HEK293T (cell line): ENCODE measurements around the gene CYP11A1.

ENCODE experiments used
- CTCF ChIA-PET: fragments of 350-600 bp; formaldehyde crosslinking; extraction: SDS; loops from one replicate; lab custom pipeline; 2021; ENCODE audit warnings: antibody characterized with exemption, inconsistent platforms; lab: Yijun Ruan, JAX
- POLR2A ChIA-PET: fragments of 350-600 bp; formaldehyde crosslinking; extraction: SDS; loops from one replicate; lab custom pipeline; 2020; ENCODE audit warnings: antibody characterized with exemption, inconsistent platforms; lab: Yijun Ruan, JAX
- DNase-seq: peaks from one replicate; pipeline ENCODE4 v3.0.0; 2012; ENCODE audit warnings: mixed read lengths; ENCODE audit errors: extremely low spot score
- ARNT ChIP-seq: fragments of 450-650 bp; IDR thresholded peaks from 2 replicates; pipeline ENCODE4 v1.6.1; 2017; ENCODE audit warnings: mild to moderate bottlenecking
- BHLHE40 ChIP-seq: fragments of 450-650 bp; IDR thresholded peaks from 2 replicates; pipeline ENCODE4 v1.6.1; 2016; ENCODE audit warnings: mild to moderate bottlenecking, moderate library complexity, borderline replicate concordance
- CTBP1 ChIP-seq: fragments of 450-650 bp; IDR thresholded peaks from 2 replicates; pipeline ENCODE4 v1.6.1; 2016; ENCODE audit warnings: borderline replicate concordance
- ELF4 ChIP-seq: fragments of 450-650 bp; IDR thresholded peaks from 2 replicates; pipeline ENCODE4 v1.6.1; 2017; ENCODE audit warnings: antibody characterized with exemption
- FOXA1 ChIP-seq: fragments of 450-650 bp; IDR thresholded peaks from 2 replicates; pipeline ENCODE4 v1.6.1; 2016; ENCODE audit warnings: mild to moderate bottlenecking
- FOXK2 ChIP-seq: fragments of 450-650 bp; IDR thresholded peaks from 2 replicates; pipeline ENCODE4 v1.6.1; 2016; ENCODE audit warnings: mild to moderate bottlenecking
- FOXM1 ChIP-seq: fragments of 450-650 bp; IDR thresholded peaks from 2 replicates; pipeline ENCODE4 v1.6.1; 2017; ENCODE audit warnings: mild to moderate bottlenecking, borderline replicate concordance
- HDGF ChIP-seq: fragments of 450-650 bp; IDR thresholded peaks from 2 replicates; pipeline ENCODE4 v1.6.1; 2017; ENCODE audit warnings: antibody characterized with exemption, borderline replicate concordance
- L3MBTL2 ChIP-seq: fragments of 450-650 bp; conservative IDR thresholded peaks from 2 replicates; pipeline ENCODE4 v1.6.1; 2016; ENCODE audit warnings: mild to moderate bottlenecking
- LEF1 ChIP-seq: fragments of 450-650 bp; IDR thresholded peaks from 2 replicates; pipeline ENCODE4 v1.6.1; 2017; ENCODE audit warnings: mild to moderate bottlenecking, borderline replicate concordance
- NFRKB ChIP-seq: fragments of 450-650 bp; IDR thresholded peaks from 2 replicates; pipeline ENCODE4 v1.6.1; 2016; ENCODE audit warnings: mild to moderate bottlenecking, moderate library complexity
- SP1 ChIP-seq: fragments of 450-650 bp; IDR thresholded peaks from 2 replicates; pipeline ENCODE4 v1.6.1; 2017
- SUZ12 ChIP-seq: fragments of 450-650 bp; IDR thresholded peaks from 2 replicates; pipeline ENCODE4 v1.6.1; 2016; ENCODE audit warnings: mild to moderate bottlenecking
- TARDBP ChIP-seq: fragments of 450-650 bp; IDR thresholded peaks from 2 replicates; pipeline ENCODE4 v1.6.1; 2016
- ZNF384 ChIP-seq: fragments of 450-650 bp; IDR thresholded peaks from 2 replicates; pipeline ENCODE4 v1.6.1; 2016
- TF ChIP-seq, protein P1 (sequence below): fragments of 450-650 bp; IDR thresholded peaks from 2 replicates; pipeline ENCODE4 v1.6.1; 2016

Gene CYP11A1

DNA sequence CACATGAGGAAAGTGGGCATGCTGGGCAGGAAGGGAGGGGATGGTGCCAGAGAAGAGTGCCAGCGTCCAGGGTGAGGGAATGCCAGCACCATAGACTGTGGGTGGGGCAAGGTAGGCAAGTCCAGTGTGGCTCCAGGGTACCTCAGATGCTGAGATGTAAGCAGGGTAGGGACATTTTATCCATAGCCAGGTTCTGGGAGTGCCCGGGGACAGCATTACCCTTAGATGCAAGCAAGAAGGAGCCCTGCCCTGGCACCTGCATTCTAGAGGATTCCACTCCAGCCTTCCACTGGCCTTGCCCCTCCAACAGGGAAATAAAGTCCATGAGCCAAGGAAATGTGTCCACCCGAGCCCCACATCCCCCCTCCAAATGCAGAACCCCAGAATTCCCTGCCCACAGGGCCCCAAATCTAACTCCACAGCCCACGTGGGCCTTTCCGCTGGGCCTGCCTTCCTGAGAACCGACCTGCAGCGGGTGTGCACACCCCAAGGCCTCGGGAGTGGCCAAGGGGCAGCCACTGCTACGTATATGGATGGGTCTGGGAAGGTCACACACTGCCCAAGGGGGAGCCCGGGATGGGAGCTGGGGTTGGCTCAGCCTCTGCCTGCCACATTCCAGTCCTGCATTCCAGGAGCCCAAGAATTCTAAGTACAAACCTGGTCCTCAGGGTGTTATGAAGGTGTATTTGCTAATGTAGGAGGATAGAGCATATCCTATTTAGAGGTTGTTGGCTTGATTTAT is 20.3 kb upstream of the CYP11A1 start:
- DNase-seq: no peak
- ChIA-PET CTCF (interaction anchor here (0.6 to 0.9 kb wide), 2 partner anchors 12 to 53 kb away, joined by 3 read pairs; no protein-coding TSS in a partner anchor), POLR2A (interaction anchor here (1.2 kb wide), 1 partner anchor 373 kb away, joined by 3 read pairs; no protein-coding TSS in a partner anchor)
- TF ChIP-seq SP1: no peak
- no peak for TF ChIP-seq FOXK2
- no peak for TF ChIP-seq BHLHE40

DNA sequence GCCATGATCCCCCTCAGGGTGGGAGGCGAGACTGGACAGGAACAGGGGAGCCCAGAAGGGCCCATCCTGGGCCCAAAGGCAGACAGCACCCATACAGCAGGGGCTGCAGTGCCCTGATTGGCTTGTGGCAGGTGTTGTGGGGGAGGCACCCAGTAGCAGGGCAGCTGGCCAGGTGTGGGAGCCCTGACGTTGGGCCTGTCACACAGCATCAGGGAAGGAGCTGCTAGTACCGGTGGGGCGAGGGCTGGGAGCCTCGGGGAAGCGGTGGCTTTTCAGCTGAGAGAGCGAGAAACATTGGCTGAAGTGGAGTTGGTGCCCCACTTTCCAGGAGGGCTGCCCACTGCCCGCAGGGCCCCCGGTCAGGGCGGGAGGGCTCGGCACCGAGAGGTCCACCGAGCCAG is 19.7 kb upstream of the CYP11A1 start:
- TF ChIP-seq, protein P1, sequence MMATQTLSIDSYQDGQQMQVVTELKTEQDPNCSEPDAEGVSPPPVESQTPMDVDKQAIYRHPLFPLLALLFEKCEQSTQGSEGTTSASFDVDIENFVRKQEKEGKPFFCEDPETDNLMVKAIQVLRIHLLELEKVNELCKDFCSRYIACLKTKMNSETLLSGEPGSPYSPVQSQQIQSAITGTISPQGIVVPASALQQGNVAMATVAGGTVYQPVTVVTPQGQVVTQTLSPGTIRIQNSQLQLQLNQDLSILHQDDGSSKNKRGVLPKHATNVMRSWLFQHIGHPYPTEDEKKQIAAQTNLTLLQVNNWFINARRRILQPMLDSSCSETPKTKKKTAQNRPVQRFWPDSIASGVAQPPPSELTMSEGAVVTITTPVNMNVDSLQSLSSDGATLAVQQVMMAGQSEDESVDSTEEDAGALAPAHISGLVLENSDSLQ: no peak
- no peak for TF ChIP-seq ARNT
- no peak for TF ChIP-seq SP1
- no peak for TF ChIP-seq FOXM1
- no peak for TF ChIP-seq BHLHE40
- TF ChIP-seq FOXA1: no peak
- TF ChIP-seq ZNF384: no peak
- no peak for TF ChIP-seq FOXK2
- no peak for DNase-seq
- ChIA-PET POLR2A (interaction anchor here (0.6 kb wide), 1 partner anchor 45 kb away, joined by 4 read pairs; no protein-coding TSS in a partner anchor), CTCF (interaction anchor here (0.6 kb wide), 1 partner anchor 11 kb away, joined by 3 read pairs; no protein-coding TSS in a partner anchor)

DNA sequence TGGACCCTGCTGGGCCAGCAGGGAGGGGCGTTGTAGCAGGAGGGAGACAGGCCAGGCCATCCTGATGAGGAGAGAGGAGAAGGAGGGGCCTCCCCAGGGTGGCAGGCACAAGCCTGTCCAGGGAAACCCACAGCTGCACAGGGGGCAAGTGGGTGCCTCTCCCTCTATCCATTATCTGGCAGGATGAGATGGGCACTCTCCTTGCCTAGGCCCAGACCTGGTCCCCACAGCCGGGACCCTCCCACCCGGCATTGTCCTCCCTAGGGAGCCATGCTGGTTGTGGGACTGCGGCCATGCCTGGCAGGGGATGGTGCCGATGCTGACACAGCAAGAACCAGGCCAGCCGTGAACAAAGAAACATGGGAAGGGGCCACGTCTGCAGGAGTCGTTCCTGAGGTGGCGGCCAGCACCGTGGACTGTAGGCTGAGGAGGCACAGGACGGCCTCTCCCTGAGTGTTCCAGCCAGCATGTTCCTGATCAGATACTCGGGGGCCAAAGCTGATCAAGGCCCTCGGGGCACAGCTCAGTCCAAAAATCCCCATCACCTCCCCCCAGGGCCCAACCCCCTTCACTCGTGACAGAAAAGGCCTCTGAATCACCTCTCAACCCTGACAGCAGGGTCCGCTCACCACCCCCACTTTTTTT is 19.2 kb upstream of the CYP11A1 start:
- DNase-seq: no peak
- CTCF ChIA-PET: interaction anchor here (1.0 kb wide), 1 partner anchor 245 kb away, joined by 3 read pairs; no protein-coding TSS in a partner anchor
- POLR2A ChIA-PET: interaction anchor here (0.6 to 3.3 kb wide), 3 partner anchors 45 to 229 kb away, joined by 4 to 13 read pairs (median 6); partner anchors contain the start of genes CLK3 and UBL7
- TF ChIP-seq BHLHE40: no peak
- no peak for TF ChIP-seq LEF1
- TF ChIP-seq SP1: no peak
- no peak for TF ChIP-seq NFRKB
- no peak for TF ChIP-seq ELF4
- TF ChIP-seq CTBP1: no peak
- no peak for TF ChIP-seq L3MBTL2
- no peak for TF ChIP-seq HDGF
- no peak for TF ChIP-seq TARDBP
- no peak for TF ChIP-seq ARNT
- TF ChIP-seq, protein P1: no peak
- no peak for TF ChIP-seq ZNF384
- TF ChIP-seq FOXK2: no peak
- TF ChIP-seq FOXA1: no peak
- TF ChIP-seq SUZ12: no peak
- no peak for TF ChIP-seq FOXM1

DNA sequence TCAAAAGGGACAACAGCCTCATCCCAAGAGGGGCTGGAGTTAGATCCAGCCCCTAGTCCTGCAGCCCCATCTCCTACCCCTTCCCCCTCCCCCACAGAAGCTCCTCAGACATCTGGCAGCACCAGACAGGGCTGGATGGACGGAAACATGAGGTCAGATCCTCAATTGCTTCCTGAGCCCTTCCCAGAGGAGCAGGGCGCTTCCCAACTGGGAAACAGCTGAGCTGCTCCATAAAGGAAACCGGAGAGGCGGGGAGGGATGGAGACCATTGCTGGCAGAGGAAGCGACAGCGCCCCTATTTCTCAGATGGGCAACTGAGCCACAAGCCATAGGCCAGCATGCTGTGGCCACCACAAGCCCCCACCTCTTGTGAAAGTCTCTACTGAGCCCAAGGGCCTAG is 18.3 kb upstream of the CYP11A1 start:
- no peak for DNase-seq
- ChIA-PET CTCF (interaction anchor here (0.7 to 1.0 kb wide), 2 partner anchors 11 to 246 kb away, joined by 3 read pairs; no protein-coding TSS in a partner anchor), POLR2A (interaction anchor here (1.9 to 3.3 kb wide), 3 partner anchors 49 to 229 kb away, joined by 4 to 13 read pairs (median 6); partner anchors contain the start of genes CLK3 and UBL7)
- TF ChIP-seq SUZ12 (no peak), SP1 (no peak), ELF4 (no peak), BHLHE40 (no peak), LEF1 (no peak), ARNT (no peak), HDGF (no peak), ZNF384 (no peak), NFRKB (no peak), TARDBP (no peak), CTBP1 (no peak), L3MBTL2 (no peak), FOXA1 (no peak)
- TF ChIP-seq, protein P1: no peak

DNA sequence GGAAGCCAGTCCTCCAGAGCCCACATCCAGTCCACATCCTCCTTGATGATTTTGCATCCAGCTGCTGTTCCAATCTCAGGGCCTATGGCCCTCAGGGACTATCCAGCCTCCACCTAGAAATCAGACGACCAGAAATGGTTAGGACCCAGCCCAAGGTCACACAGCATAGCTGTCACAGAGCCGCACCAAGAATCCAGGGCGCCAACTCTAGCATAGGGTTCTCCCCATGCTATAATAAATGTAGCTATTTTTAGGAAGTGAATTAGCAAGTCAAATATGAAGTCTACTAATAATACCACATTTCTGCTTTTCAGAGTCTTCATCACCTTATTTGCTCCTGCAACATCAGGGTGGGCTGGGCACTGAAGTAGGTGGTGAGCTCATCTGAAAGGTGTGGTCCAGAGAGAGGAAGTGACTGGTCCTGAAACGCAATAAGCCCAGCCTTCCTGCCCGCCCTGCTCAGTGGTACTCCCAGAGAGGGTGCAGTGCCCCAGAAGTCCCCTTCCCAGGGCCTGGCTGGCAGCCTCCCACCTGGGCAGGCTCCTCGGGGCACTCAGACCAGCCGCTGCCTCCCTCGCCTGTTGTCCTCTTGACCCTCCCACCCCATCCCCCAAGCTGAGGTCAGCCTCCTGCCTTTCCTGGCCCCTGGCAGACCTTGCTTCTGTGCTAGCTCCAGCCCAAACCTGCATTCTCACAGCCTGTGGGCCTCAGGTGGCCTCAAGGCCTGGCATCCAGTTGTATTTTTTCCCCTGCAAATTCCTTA is 17.6 kb upstream of the CYP11A1 start:
- no peak for DNase-seq
- TF ChIP-seq LEF1 (no peak), SUZ12 (no peak), HDGF (no peak), FOXK2 (no peak), ELF4 (no peak), BHLHE40 (no peak), FOXA1 (no peak), NFRKB (no peak), CTBP1 (no peak)
- POLR2A ChIA-PET: interaction anchor here (1.9 to 3.3 kb wide), 3 partner anchors 49 to 230 kb away, joined by 4 to 13 read pairs (median 6); partner anchors contain the start of genes CLK3 and UBL7
- CTCF ChIA-PET: interaction anchor here (0.6 to 3.2 kb wide), 4 partner anchors 9 to 54 kb away, joined by 3 to 19 read pairs (median 4); partner anchors contain the start of gene SEMA7A
